ENCODE results near the gene FAM228A. TPM values are rescaled to one million over a fixed set of nuclear protein-coding genes. Genes with fewer than 3 reads are reported as not detected.

Gene FAM228A
- total and polyA plus RNA-seq, 9 donors, result 1.1 to 2.5 (median 1.8) TPM

GRCh38 chr2:24222946-24223345, 48.1 kb downstream of the FAM228A start:
- no peak for DNase-seq
- H3K9me3 ChIP-seq, result no peaks in the 10 kb centered on the region
- intact Hi-C loops (cut with DNase I), result no loop called here
- H3K4me1 ChIP-seq (ENCODE audit: insufficient read depth), result no peaks in the 10 kb centered on the region
- WGBS, 3 donors, result 79 to 80% (median 79%) methylated on average over 6 of the region's 6 CpGs
- TF ChIP-seq POLR2A (IDR thresholded peaks at IDR 0.05) (no peak), CTCF (IDR thresholded peaks at IDR 0.05) (no peak), EP300 (IDR thresholded peaks at IDR 0.05) (no peak)
- no peak overlapping the region for H3K27ac ChIP-seq
- H3K27me3 ChIP-seq, result no peaks in the 10 kb centered on the region
- H3K4me3 ChIP-seq, result no peak overlapping the region
- H3K36me3 ChIP-seq, result no peaks in the 10 kb centered on the region

GRCh38 chr2:24225499-24226242, 50.8 kb downstream of the FAM228A start:
- intact Hi-C loops (cut with DNase I), result loop anchor here in 1 of 4 donors (5.0 kb wide), 1 partner anchor 157 kb away; no protein-coding TSS in a partner anchor
- TF ChIP-seq POLR2A (IDR thresholded peaks at IDR 0.05) (no peak), CTCF (IDR thresholded peaks at IDR 0.05) (no peak), EP300 (IDR thresholded peaks at IDR 0.05) (no peak)
- Histone ChIP-seq H3K27ac (no peak overlapping the region), H3K9me3 (no peaks in the 10 kb centered on the region), H3K27me3 (no peaks in the 10 kb centered on the region), H3K4me1 (ENCODE audit: insufficient read depth) (no peaks in the 10 kb centered on the region), H3K4me3 (no peak overlapping the region), H3K36me3 (no peaks in the 10 kb centered on the region)
- no peak for DNase-seq
- 90 to 93% (median 93%) methylated on average over 9 of the region's 9 CpGs for WGBS, 3 donors

GRCh38 chr2:24228470-24228869, 53.6 kb downstream of the FAM228A start:
- Histone ChIP-seq H3K27ac (no peak overlapping the region), H3K4me3 (no peak overlapping the region), H3K9me3 (no peaks in the 10 kb centered on the region), H3K36me3 (no peaks in the 10 kb centered on the region), H3K27me3 (no peaks in the 10 kb centered on the region), H3K4me1 (ENCODE audit: insufficient read depth) (no peaks in the 10 kb centered on the region)
- 69 to 81% (median 78%) methylated on average over 1 of the region's 1 CpG for WGBS, 3 donors
- intact Hi-C loops (cut with DNase I), result loop anchor here in 1 of 4 donors (5.0 kb wide), 1 partner anchor 154 kb away; no protein-coding TSS in a partner anchor
- TF ChIP-seq POLR2A (IDR thresholded peaks at IDR 0.05) (no peak), CTCF (IDR thresholded peaks at IDR 0.05) (no peak), EP300 (IDR thresholded peaks at IDR 0.05) (no peak)
- no peak for DNase-seq

- no peak overlapping the region for H3K27ac ChIP-seq
- intact Hi-C loops (cut with DNase I), result no loop called here
Measured at GRCh38 chr2:24231461-24231881, 56.6 kb downstream of the FAM228A start.

More at GRCh38 chr2:24231461-24231881, 56.6 kb downstream of the FAM228A start:
- WGBS, 3 donors, result 90 to 92% (median 92%) methylated on average over 4 of the region's 4 CpGs
- H3K4me3 ChIP-seq, result no peak overlapping the region
- H3K36me3 ChIP-seq, result no peaks in the 10 kb centered on the region
- TF ChIP-seq EP300 (IDR thresholded peaks at IDR 0.05) (no peak), POLR2A (IDR thresholded peaks at IDR 0.05) (no peak), CTCF (IDR thresholded peaks at IDR 0.05) (no peak)
- DNase-seq, result no peak
- no peaks in the 10 kb centered on the region for H3K9me3 ChIP-seq
- no peaks in the 10 kb centered on the region for H3K27me3 ChIP-seq
- no peaks in the 10 kb centered on the region for H3K4me1 ChIP-seq (ENCODE audit: insufficient read depth)
